Putamen (tissue), 1 donor: ENCODE results near the gene PRX.
"Not testable (repeated sequence)": the region's sequence is repeated elsewhere in the genome, so short reads cannot be mapped to it uniquely, and the experiment has no call there.

ENCODE experiments used
- DNase-seq: peaks from one replicate; pipeline ENCODE4 v3.0.0-alpha.2; 2016; ENCODE audit warnings: low spot score

Gene PRX

GRCh38 chr19:40416918-40417642, 3.9 kb upstream of the PRX start:
- no peak for DNase-seq

- no peak for DNase-seq
These were observed 2.6 kb upstream of the PRX start for GRCh38 chr19:40415768-40416167.

GRCh38 chr19:40414542-40415535, 1.7 kb upstream of the PRX start:
- DNase-seq, result no peak

- no peak for DNase-seq
These were observed 312 bp downstream of the PRX start for GRCh38 chr19:40412866-40413265.

DNA sequence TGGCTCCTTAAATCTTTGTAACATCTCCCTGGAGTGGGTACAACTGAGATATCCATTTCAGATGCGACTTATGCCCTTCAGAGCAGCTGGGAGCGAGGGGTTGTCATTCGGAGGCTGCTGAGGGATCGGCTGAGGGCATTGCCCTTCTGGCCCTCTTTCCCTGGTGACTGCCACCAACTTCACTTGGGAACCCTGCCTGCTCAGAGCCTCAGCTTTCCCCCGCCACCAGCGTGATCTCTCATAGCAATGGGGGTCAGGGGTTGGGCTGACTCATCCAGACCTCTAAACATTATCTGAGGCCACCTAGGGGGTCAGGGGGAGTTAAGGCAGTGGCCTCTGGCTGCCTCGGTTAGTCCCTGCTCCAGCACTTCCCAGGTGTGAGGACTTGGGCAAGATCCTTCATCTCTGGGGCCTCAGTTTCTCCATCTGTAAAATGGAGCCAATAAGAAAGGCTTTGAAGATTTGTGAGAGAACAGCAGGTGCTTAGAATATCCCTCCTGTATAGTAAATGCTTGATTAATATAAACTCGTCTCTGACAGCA, 1.1 kb downstream of the PRX start:
- no peak for DNase-seq

- no peak for DNase-seq
These were observed 1.9 kb downstream of the PRX start for GRCh38 chr19:40411125-40411842.

GRCh38 chr19:40410030-40410389, 3.2 kb downstream of the PRX start:
- no peak for DNase-seq

DNA sequence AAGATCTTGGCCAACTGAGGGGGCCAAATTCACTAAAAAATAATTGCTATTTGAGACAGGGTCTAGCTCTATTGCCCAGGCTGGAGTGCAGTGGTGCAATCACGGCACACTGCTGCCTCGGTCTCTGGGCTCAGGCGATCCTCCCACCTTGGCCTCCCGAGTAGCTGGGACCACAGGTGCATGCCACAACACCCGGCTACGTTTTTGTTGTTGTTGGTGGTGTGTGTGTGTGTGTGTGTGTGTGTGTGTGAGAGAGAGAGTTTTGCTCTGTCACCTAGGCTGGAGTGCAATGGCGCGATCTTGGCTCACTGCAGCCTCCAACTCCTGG, 4.6 kb downstream of the PRX start:
- DNase-seq, result not testable (repeated sequence)

DNA sequence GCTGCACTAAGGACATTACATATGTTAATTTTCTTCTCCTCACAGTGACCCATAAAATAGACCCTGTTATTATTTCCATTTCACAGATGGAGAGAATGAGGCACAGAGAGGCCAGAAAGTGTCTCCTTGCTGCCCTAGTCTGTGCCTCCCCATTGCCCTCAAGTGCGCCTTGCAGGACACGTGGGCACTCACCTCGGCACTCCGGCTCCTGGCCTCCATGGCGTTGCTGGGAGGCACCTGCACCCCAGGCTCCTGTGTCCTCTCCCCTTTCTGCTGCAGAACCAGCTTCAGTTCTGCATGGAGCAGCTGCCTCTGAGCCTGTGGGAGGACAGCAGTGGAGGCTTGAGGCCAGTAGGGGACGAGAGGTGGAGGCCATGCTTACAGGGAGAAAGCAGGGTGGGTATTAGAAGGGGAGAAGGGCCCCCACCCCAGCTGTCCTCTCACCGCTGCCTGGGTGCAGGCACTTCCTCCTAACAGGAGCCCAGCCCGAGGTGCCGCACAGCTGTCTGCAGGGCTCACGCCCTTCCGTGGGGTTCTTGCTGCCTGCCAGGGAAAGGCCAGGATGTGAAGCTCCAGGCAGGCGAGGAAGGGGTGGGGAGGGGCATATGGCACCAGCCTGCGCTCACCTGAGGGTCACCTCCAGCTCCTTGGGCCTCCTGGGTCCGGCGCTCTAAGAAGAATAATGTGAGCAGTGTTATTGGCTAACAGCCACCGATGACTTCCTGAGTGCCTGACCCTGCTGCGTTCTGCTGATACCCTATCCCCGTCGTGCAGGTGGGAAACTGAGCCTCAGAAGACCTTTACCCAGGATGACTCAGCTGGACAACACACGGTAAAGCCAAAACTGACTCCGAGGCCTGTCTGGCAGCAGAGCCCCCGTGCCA, 5.2 kb downstream of the PRX start:
- no peak for DNase-seq

DNA sequence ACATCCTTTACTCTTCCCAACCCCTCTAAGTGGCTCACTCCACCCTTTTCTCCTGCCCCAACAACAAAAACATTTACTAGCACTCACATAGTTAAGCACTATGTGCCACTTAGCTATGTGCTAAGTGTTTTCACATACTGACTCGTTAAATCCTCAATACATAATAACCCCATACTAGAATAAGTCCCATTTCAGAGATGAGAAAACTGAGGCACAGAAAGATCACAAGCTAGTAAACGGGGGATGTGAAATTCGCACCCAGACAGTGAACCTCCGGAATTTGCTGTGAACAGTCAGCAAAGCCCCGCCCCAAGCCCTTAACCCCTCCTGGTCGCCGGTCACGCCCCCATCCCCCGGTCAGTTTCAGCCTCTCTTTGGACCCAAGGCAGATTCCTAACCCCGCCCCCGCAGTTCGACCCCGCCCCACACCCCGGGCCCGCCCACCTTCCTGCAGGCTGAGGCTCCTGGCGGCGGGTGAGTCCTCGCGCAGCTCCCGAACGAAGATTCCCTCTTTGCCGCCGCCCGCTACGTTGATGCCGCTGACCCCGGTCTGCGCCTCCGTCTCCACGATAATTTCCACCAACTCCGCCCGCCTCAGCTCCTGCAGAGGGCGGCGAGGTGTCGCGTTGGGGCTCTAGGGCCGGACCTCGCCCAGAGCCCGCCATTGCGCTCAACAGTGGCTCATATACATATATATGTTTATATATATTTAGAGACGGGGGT, 9.8 kb downstream of the PRX start:
- no peak for DNase-seq

- DNase-seq, result no peak
These were observed 12.6 kb downstream of the PRX start for GRCh38 chr19:40400559-40400958.

GRCh38 chr19:40398417-40399131, 14.6 kb downstream of the PRX start:
- DNase-seq, result peak; percentile 34

DNA sequence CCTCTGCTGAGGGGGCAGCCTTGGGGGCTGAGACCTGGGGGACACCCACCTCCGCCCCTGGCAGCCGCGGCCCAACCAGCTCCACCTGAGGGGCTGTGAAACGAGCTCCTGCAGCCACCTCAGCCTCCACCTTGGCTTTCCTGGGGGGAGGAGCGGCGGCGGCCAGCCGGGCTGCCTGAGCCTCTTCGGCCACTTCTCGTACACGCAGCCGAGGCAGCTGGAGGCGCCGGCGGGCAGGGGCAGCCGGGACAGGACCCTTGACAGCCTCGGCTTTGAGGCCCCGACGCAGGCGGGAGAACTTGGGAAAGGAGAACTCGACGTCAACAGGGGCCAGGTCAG, 15.6 kb downstream of the PRX start:
- no peak for DNase-seq

DNA sequence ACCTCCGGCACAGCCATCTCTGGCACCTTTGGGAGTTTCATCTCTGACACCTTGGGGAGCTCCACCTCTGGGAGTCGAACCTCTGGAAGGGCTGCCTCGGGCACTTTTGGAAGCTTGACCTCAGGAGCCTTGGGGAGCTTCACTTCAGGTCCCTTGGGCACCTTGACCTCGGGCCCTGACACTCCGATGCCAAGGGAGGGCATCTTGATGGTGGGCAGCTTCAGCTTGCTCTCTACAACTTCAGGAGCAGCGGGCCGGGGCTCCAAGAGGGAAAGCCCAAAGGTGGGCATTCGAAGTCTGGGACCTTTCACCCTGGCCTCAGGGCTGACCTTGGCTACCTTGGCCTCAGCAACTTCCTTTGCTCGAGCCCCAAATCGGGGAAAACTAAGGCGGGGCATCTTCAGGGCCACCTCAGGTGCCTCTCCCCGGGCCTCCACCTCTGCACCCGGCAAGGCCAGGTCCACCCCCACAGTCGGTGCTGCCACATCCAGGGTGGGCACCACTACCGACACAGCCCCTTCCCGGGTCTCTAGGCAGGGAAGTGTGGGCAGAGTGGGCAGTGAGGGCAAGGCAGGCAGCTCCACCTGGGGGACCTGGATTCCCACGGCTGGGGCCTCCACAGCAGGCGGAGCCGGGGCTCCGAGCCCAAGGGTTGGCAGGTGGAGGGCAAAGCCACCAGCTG, 16.2 kb downstream of the PRX start:
- DNase-seq, result no peak

DNA sequence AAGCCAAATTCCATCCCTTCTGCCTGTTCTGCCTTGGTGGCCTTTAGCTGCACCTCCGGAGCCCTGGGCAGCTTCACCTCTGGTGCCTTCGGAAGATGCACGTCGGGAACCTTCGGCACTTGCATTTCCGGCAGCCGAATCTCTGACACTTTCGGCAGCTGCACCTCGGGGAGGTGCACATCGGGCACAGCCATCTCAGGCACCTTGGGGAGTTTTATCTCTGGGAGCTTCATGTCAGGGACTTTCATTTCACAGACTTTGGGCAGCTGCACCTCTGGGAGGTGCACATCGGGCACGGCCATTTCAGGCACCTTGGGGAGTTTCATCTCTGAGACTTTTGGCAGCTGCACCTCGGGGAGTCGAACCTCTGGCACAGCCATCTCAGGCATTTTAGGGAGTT, 17.2 kb downstream of the PRX start:
- DNase-seq, result no peak

GRCh38 chr19:40394816-40395210, 18.4 kb downstream of the PRX start:
- DNase-seq, result no peak

DNA sequence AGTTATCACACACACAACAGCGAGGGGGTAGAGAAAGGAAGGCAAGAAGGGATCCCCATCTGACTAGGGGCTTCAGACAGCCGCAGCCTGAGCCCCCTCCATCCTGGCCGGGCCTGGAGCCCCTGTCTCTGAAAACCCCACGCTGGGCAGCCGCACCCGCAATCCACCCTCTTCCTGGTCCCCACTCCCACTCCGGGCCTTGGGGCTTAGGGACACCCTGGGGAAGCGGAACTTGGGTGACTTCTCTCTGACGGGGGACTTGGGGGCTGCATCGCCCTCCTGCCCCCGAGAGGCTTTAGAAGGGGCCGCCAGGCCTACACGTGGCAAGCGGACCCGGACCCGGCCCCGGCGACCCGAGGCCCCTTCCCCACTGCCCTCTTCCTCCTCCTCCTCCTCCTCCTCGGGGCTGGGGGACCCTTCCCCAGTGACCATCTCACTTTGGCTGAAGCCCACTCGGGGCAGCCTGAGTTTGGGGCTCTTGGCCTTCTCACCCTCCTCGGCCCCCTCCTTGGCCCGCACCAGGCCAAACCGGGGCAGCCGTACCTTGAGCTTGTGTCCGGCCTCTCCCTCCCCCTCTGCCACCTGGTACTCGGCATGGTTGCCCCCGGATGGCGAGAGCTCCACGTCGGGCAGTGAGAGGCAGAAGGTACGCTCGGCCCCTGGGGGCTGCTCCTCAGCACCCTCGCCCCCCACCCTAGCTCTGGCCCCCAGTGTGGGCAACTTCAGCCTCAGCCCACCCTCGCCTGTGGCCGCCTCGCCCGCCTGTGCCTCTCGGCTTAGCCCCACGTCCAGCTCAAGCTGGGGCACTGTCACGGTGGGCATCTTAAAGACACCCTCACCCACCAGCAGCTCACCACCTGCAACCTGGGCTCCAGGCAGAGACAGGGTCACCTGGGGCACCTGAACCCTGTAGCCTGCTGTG, 19.0 kb downstream of the PRX start:
- no peak for DNase-seq

GRCh38 chr19:40392894-40393517, 20.2 kb downstream of the PRX start:
- DNase-seq, result no peak
